ENCODE data around the gene NIPAL4.
"Not testable (repeated sequence)": the region's sequence is repeated elsewhere in the genome, so short reads cannot be mapped to it uniquely, and the experiment has no call there.

NIPAL4 gene

DNA sequence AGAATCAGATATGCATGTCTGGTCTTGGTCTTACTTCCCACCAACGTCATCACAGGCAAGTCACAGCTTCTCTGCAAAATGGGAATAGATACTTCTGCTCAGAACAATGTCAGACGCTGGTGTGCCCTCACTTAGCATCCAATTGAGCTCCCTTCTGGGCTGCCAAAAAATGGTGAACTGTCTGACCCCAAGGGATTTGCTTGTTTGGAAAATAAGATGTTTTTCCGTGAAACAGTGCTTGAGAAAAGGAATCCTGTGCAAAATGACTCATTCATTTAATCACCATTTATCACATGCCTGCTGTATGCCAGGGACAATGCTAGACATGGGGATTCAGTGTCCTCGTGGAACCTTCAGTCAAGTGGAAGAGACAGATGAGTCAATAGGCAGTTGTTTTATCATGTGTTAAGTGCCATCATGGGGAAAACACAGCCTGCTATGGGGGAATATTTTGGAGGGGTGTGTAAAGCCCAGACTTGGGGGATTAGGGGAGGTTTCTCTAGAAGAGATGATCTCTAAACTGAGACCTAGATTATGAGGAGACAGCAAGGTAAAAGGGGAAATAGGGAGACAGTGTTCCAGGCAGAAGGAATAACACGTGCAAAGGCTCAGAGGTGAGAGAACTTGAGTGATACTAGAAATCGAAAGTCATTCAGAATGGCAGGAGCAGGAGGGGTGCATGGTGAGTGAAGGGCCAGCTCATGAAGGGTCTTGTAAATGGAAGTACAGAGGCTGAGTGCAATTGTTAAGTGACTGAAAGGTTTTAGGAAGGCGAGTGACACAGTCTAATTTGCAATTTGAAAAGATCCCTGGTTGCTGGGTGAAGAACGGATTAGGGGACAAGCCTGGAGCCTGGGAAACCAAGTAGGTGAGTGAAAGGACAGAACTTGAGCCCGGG is 3.9 kb downstream of the NIPAL4 start:
- DNase-seq, result no peak

GRCh38 chr5:157464519-157465171 is 4.6 kb downstream of the NIPAL4 start:
- DNase-seq, result no peak

GRCh38 chr5:157468293-157468965 is 8.4 kb downstream of the NIPAL4 start:
- no peak for DNase-seq

- DNase-seq, result no peak
Observed at GRCh38 chr5:157469073-157469472, 9.1 kb downstream of the NIPAL4 start.

DNA sequence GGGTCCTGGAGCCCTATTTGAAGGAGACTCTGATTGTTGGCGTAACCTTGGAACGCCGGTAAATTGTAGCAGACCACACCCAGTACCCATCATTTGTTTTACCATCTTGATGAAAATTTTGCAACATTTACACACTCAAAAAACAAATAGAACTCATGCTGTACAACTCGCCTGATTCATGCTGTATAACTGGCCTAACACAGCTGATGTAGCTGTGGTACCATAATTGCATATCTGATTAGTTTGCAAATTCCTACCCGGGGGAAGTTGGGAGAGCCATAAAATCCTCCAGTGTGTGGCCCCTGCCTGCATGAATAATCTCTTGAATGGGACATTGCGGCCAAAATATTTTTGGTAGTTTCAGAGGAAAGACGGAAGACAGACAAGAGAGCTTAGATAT is 9.7 kb downstream of the NIPAL4 start:
- DNase-seq, result no peak

GRCh38 chr5:157470631-157471030 is 10.6 kb downstream of the NIPAL4 start:
- DNase-seq, result no peak

GRCh38 chr5:157471709-157472108 is 11.7 kb downstream of the NIPAL4 start:
- DNase-seq, result no peak

GRCh38 chr5:157473383-157474320 is 13.6 kb downstream of the NIPAL4 start:
- DNase-seq, result no peak

DNA sequence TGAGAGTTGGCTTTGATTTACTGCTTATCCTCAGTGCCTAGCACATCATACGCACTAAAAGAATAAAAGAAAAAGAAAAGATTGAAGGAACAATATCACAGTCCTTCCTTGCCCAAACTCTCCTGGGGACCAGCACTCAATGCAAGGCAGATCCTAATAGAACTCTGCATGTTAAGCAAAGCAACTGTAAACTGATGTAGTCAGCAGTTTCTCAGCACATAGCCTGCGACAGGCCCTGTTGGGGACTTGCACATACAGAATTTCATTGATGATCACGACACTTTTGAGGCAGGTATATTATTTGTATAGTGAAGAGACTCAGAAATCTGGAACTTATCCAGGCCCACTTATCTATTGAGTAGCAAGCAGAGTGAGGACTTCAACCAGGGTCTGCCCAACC is 15.4 kb downstream of the NIPAL4 start:
- no peak for DNase-seq

DNA sequence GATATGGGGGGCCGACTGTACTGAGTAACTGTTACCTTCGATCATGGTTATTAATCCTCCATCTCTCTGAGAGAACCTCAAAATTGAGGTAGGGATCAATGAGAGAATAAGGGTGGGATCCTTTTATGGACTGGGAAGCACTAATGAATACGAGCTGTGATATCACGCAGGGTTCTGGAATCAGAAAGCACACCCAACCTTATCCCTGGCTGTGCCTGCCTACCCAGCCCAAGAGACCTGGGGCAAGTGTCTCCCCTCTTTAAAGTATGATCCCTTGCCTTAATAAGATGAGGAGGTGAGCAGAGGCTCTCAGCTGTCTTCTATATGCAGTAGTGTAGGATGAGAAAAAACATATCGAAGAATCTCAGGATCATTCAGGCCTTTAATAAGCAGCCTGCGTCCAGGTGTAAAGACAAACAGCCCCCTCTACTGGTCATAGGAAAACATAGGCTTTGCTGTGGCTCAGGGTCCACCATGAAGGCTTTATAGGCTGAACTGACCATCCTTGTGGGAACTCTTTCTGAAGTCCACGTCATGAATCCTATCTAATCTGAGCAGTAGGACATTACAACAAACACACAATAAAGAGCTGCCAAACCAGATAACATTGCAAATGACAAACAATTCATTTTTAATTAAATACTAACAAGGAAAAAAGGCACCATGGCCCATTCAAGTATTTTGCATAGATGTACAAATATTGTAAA is 16.8 kb downstream of the NIPAL4 start:
- DNase-seq, result no peak

- no peak for DNase-seq
Observed at GRCh38 chr5:157477814-157478494, 17.9 kb downstream of the NIPAL4 start.

DNA sequence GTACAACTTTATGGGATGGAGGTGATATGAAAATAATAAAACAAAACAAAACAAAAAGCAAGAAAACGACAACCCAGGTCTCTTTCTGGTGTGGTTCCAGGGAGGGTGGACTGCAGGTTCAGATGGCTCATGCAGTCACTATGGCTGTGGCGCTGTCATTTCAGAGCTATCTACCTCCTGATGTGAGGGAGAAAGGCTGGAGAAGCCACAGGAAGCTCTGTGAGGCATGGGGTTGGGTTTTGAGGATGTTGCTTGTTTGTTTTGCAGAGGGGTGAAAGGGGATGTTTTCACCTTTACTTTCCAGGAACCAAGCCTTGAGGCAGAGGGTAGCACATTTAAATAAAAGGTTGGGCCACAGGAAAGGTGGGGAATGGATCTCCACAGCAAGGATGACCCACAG is 18.7 kb downstream of the NIPAL4 start:
- no peak for DNase-seq

GRCh38 chr5:157479166-157479565 is 19.2 kb downstream of the NIPAL4 start:
- DNase-seq, result no peak

- DNase-seq, result no peak
Observed at GRCh38 chr5:157479612-157480510, 19.8 kb downstream of the NIPAL4 start.

DNA sequence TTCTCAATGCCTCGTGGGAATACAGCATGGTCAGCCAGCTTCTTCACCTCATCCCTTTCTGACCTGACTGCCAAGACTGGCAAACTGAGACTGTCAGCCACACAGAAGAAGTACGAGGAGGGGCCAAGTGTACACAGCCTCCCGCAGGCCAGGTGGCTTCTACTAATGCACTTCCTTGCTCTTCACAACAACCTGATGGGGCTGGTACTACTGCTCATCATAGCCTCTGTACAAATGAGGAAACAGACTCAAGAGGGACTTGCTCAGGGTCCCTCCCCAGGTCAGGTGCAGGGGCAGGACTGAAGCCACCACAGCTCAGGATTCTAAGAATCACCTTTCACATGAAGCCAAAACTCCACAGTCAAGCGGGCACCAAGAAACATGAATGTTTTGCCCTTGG is 21.3 kb downstream of the NIPAL4 start:
- DNase-seq, result no peak

DNA sequence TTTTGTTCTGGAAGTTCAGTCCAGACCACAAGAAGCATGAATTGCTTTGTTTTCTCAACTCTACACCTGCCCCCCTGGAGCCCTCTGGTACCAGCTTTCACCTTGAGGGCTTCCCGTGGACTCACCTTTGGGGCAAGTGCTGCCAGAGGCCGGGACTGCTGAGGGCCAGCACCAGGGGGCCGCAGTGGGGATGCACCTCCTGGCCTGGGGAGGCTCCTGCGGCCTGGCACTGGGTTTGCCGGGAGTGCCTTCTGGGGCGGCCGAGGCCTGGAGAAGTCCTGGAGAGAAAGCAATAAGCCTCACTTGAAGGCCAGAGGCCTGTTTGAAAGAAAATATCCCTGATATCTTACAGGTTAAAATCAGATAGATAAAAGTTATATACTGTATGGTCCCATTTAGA is 21.7 kb downstream of the NIPAL4 start:
- DNase-seq, result no peak

DNA sequence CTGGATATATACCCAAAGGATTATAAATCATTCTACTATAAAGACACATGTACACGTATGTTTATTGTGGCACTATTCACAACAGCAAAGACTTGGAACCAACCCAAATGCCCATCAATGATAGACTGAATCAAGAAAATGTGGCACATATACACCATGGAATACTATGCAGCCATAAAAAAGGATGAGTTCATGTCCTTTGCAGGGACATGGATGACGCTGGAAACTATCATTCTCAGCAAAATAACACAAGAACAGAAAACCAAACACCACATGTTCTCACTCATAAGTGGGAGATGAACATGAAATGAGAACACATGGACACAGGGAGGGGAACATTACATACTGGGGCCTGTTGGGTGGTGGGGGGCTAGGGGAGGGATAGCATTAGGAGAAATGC is 22.7 kb downstream of the NIPAL4 start:
- not testable (repeated sequence) for DNase-seq

DNA sequence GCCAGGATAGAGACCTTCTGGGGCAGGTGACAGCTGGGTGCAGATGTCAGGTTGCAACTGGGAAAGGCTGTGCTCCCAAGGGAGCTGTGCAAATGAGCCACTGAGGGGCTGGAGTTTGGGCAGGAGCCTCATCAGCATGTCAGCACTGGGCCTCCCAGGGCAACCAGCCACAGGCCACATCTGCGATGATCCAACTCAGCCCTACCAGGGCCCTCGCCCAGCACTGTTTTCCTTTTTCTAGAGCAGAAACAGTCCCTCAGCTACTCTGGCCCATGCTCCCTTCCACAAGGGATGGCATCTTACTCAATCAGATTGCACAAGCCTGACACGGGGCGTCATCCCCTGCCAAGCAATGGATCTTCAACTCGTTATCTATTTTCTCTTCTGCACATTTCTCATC is 24.8 kb downstream of the NIPAL4 start:
- DNase-seq, result no peak

GRCh38 chr5:157485340-157485739 is 25.3 kb downstream of the NIPAL4 start:
- DNase-seq, result no peak

DNA sequence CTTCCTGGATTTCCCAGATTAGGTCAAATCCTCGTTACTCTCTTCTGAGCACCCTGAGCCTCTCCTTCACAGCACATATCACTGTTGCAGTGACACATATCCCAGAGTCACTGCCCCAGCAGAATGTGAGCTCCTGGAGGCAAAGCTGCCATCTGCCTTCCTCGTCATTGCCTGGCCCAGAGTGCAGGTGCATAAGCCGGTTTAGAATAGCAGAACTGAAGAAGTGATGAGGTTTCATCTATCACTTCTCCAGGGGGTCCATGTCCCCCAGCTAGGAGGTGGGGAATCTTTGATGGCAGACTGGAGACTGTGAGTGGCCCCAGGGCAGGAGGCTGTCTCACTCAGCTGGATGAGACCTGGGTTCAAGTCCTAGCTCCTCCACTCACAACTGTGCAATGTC is 25.8 kb downstream of the NIPAL4 start:
- no peak for DNase-seq

Data from NCI-H510A (cell line).